RWPE1 (cell line): ENCODE data around the gene SLC7A9.
"Not testable (repeated sequence)": the region's sequence is repeated elsewhere in the genome, so short reads cannot be mapped to it uniquely, and the experiment has no call there.

ENCODE experiments used
- CTCF ChIA-PET: fragments of 350-600 bp; sonication (Branson Sonifier 250); formaldehyde crosslinking; extraction: SDS; loops from one replicate; lab custom pipeline; 2021; lab: Yijun Ruan, JAX
- POLR2A ChIA-PET: fragments of 400-600 bp; formaldehyde crosslinking; extraction: SDS; loops from one replicate; lab custom pipeline; 2020; ENCODE audit warnings: antibody characterized with exemption; ENCODE audit not compliant: low non-redundant PET; lab: Yijun Ruan, JAX
- DNase-seq: peaks from one replicate; pipeline ENCODE4 v3.0.0; 2012; ENCODE audit warnings: low spot score
- H3K27ac ChIP-seq: fragments of 450-650 bp; 2 replicates; pipeline ENCODE4 v1.5.1; 2017
- CTCF ChIP-seq: fragments of 450-650 bp; conservative IDR thresholded peaks from 2 replicates; pipeline ENCODE4 v1.5.1; 2017; ENCODE audit warnings: low read depth, mild to moderate bottlenecking

The SLC7A9 gene

DNA sequence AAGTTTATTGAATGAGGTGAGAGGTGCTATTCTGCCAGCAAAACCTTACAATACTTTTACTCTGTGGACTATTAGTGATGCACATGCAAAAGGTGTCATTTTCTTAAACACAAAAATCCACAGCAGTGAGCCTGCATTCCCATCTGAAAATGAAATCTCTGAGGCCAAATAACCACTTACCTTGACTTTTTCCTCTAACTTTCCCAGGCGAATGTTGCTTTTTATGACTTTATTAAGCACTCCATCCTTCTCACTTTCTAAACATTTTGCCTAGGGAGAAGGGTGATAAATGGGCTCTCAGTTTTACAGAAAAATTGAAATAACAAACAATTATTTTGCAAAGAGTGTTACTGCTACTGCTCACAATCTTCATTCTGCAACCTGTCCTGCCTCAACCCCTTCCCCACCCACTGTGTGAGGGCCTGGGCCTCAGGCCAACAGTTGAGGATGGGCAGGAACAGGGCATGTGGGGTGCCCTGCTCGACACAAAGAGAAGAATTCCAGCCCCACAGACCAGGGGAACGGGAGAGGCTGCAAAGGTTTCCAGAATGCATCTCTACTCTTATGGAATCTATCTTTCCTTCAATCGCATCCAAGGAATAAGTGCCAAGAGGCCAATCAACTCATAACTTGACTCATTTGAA lies 18.1 kb upstream of the SLC7A9 start:
- no peak for TF ChIP-seq CTCF

DNA sequence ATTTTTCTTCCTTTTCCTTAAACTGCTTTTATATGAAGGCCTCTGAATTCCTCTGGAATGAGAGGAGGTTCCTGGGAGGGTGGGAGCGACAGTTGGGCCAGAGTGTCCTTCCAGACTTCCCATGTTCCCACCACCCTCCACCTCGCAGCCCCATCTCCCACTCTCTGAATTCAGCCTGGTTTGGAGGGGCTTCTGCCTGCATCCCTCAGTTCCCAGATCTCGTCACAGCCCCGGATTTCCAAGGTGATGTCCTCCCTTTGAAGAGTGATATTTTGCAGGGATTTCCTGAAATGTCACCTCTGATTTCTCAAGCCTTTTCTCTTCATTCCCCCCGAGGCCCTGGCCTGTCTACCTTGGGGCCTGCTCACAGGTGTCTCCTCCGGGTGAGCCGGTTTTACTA lies 16.7 kb upstream of the SLC7A9 start:
- DNase-seq, result no peak
- CTCF ChIA-PET, result no interaction called here
- no peak overlapping the region for H3K27ac ChIP-seq
- no peak for TF ChIP-seq CTCF
- POLR2A ChIA-PET, result interaction anchor here (0.6 kb wide), 1 partner anchor 18 kb away, joined by 5 read pairs; no protein-coding TSS in a partner anchor

More for the DNA sequence above, 18.1 kb upstream of the SLC7A9 start:
- no peak overlapping the region for H3K27ac ChIP-seq
- no peak for DNase-seq
- POLR2A ChIA-PET, result no interaction called here
- CTCF ChIA-PET, result no interaction called here

DNA sequence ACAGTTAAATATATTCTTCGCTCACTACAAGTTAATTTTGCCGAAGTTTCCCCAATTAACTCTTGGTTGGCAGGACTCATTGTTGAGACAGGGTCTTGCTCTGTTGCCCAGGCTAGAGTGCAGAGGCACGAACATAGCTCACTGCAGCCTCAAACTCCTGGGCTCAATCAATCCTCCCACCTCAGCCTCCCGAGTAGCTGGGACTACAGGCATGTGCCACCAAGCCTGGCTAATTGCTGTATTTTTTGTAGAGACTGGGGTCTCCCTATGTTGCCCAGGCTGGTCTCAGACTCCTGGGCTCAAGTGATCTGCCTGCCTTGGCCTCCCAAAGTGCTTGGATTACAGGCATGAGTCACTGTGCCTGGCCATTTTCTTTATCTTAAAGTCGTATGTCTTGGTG lies 15.7 kb upstream of the SLC7A9 start:
- POLR2A ChIA-PET, DNase-seq, H3K27ac ChIP-seq, CTCF ChIA-PET: not testable (repeated sequence)

DNA sequence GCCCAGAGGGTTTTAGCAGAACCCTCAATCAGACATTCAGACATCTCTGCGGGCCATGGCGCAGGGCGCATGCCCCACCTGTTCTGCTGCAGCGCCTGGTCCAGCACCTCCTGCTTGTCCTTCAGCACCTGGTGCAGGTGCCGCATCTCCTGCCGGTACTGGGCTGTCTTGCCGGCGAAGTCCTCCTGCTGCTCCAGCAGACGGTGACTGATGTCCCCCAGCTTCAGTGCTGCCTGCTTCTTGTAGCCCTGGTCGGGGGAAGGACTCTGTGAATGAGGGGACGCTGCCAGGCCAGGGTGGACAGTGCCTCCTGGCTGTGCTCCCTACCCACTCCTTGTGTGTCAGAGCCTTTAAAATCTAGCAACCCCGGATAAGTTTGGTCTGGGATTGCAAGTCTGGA lies 12.2 kb upstream of the SLC7A9 start:
- POLR2A ChIA-PET, result no interaction called here
- no peak for TF ChIP-seq CTCF
- H3K27ac ChIP-seq, result no peak overlapping the region
- CTCF ChIA-PET, result no interaction called here
- DNase-seq, result no peak

DNA sequence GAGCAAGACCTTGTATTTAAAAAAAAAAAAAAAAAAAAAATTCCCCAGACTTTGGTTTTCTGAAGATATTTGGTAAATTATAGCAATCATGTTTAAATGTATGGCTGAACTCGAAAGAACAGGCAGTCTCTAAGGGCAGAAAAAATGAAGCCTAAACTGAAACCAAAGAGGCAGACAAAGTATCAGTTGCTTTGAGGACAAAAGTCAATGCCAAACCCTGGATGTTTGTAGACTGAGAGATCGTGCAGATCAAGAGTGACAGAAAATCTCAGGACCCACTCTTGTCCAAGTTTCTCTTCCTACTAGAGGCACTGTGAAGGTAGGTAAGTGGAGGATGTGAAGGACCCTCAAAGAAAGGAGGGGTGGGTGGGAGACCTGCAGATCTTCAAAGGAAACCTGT lies 11.1 kb upstream of the SLC7A9 start:
- no peak for DNase-seq
- ChIA-PET POLR2A (no interaction called here), CTCF (no interaction called here)
- H3K27ac ChIP-seq, result no peak overlapping the region
- no peak for TF ChIP-seq CTCF

- no peak for TF ChIP-seq CTCF
- ChIA-PET POLR2A (no interaction called here), CTCF (no interaction called here)
- no peak overlapping the region for H3K27ac ChIP-seq
- DNase-seq, result no peak
These were observed 10.2 kb upstream of the SLC7A9 start for GRCh38 chr19:32879741-32880140.

DNA sequence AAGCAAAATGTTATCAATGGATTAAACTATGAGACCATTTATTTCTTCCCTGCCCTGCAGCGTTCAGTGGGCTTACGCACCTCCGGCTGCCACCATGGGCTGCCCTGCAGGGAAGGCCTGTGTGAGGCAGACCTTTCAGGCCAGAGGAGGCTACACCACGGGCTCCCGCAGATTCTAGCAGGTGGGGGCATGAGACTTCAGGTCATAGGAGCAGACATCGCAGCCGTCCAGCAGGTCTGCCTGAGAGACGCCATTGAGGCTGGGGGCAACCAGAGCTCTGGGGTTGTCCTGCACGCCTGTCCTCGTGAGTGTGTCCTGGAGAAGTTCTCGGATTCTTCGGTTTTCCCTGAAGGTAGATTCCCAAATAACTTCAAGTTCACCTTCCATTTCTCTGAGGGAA lies 9.4 kb upstream of the SLC7A9 start:
- no peak for DNase-seq
- TF ChIP-seq CTCF, result no peak
- no peak overlapping the region for H3K27ac ChIP-seq
- ChIA-PET POLR2A (no interaction called here), CTCF (no interaction called here)
